IPS-15b (cell line): ENCODE results near the gene SLC15A3.
"Not testable (repeated sequence)": the region's sequence is repeated elsewhere in the genome, so short reads cannot be mapped to it uniquely, and the experiment has no call there.

Experiments used
- H3K27me3 ChIP-seq: one replicate; pipeline ENCODE4 v1.6.1; 2013; ENCODE audit warnings: low read length; ENCODE audit not compliant: control insufficient read depth, insufficient read depth
- H3K36me3 ChIP-seq: one replicate; pipeline ENCODE4 v1.6.1; 2013; ENCODE audit warnings: low read length; ENCODE audit not compliant: control insufficient read depth, insufficient read depth
- H3K4me1 ChIP-seq: one replicate; pipeline ENCODE4 v1.6.1; 2013; ENCODE audit warnings: mild to moderate bottlenecking, low read length; ENCODE audit not compliant: control insufficient read depth, insufficient read depth
- H3K4me3 ChIP-seq: one replicate; pipeline ENCODE4 v1.5.1; 2013; ENCODE audit warnings: low read depth, low read length
- H3K9ac ChIP-seq: one replicate; pipeline ENCODE4 v1.6.1; 2013; ENCODE audit warnings: low read depth, mild to moderate bottlenecking, low read length
- H3K9me3 ChIP-seq: one replicate; pipeline ENCODE4 v1.6.1; 2013; ENCODE audit warnings: mild to moderate bottlenecking, low read length; ENCODE audit not compliant: control insufficient read depth, insufficient read depth

SLC15A3 gene

GRCh38 chr11:60985991-60986915 is 34.3 kb upstream of the SLC15A3 start:
- H3K4me1 ChIP-seq, result no peaks in the 10 kb centered on the region
- H3K9me3 ChIP-seq, result no peaks in the 10 kb centered on the region
- H3K4me3 ChIP-seq, result no peak overlapping the region
- H3K9ac ChIP-seq, result no peak overlapping the region
- H3K27me3 ChIP-seq, result no peaks in the 10 kb centered on the region
- H3K36me3 ChIP-seq, result no peaks in the 10 kb centered on the region

DNA sequence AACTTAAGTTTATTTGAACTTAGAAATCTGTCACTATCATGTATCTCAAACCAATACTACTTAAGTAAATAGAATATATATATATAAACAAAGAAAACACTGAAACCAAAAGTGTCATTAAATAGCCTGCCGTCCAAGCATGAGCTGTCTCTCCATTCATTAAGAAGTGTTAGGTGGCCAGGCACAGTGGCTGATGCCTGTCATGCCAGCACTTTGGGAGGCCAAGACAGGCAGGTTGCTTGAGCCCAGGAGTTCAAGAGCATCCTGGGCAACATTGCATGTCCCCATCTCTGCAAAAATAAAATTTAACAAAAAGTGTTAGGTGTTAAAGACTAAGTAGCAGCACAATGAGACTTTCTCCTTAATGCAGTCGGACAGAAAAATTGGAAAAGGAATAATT is 33.5 kb upstream of the SLC15A3 start:
- H3K27me3 ChIP-seq, result no peaks in the 10 kb centered on the region
- no peak overlapping the region for H3K9ac ChIP-seq
- H3K4me3 ChIP-seq, result no peak overlapping the region
- H3K9me3 ChIP-seq, result no peaks in the 10 kb centered on the region
- no peaks in the 10 kb centered on the region for H3K4me1 ChIP-seq
- H3K36me3 ChIP-seq, result no peaks in the 10 kb centered on the region

DNA sequence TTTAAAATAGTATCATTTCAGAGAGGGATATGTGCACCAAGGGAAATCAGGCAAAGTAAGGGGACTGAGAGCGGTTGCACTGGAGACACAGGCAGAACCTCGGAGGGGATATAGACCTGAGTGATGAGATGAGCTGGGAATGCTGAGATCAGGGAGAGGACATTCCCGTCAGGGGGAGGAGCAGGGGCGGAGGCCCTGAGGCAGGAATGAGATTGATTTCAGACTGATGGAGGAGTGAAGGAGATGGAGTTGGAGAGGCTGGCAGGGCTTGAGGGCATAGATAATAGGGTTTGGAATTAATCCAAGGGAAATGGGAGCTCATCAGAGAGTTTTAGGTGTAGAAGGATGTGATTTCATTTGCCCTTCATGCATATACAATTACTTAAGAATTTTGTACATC is 32.7 kb upstream of the SLC15A3 start:
- H3K36me3 ChIP-seq, result no peaks in the 10 kb centered on the region
- H3K9me3 ChIP-seq, result no peaks in the 10 kb centered on the region
- H3K4me3 ChIP-seq, result no peak overlapping the region
- no peak overlapping the region for H3K9ac ChIP-seq
- no peaks in the 10 kb centered on the region for H3K4me1 ChIP-seq
- H3K27me3 ChIP-seq, result no peaks in the 10 kb centered on the region

DNA sequence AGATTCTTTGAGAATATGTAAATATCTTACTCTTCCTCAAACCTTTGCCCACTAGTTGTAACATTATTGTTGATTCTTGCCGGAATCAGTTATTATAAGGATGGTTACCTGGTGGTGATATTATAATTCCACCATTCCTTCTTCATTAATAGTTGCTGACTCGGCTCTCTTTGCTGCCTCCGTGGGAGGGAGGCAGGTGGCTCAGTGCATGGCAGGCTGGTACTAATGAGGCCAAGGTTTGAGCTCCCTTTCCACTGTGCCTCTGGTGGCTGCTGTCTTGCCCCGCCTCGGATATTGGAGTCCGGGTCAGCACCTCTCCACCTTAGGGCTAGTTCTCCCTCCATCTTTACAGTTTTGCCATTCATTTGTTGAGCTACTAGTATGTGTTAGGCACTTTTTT is 32.2 kb upstream of the SLC15A3 start:
- H3K27me3 ChIP-seq, result no peaks in the 10 kb centered on the region
- H3K4me3 ChIP-seq, result no peak overlapping the region
- no peaks in the 10 kb centered on the region for H3K36me3 ChIP-seq
- no peak overlapping the region for H3K9ac ChIP-seq
- no peaks in the 10 kb centered on the region for H3K4me1 ChIP-seq
- no peaks in the 10 kb centered on the region for H3K9me3 ChIP-seq

DNA sequence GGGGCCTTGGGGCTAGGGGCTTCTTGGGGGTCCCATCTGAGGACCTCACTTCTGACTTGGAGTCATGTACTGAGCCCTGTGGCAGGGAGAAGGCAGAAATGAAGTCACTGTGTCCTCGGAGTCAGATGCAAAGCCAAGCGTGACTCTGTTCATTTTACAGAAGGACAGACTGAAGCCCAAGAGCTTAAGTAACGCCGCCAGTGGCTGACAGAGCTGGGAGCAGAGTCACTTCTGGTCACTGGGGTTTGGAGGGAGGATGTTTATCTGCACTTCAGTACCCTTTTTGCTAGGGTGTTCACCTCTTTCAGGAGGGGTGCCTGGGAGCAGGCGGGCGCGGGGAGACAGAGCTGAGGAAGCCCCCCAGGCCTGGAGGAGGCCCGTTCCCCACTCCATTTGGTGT is 30.2 kb upstream of the SLC15A3 start:
- Histone ChIP-seq H3K9ac (no peak overlapping the region), H3K27me3 (no peaks in the 10 kb centered on the region), H3K9me3 (no peaks in the 10 kb centered on the region), H3K4me3 (no peak overlapping the region), H3K4me1 (no peaks in the 10 kb centered on the region), H3K36me3 (no peaks in the 10 kb centered on the region)

DNA sequence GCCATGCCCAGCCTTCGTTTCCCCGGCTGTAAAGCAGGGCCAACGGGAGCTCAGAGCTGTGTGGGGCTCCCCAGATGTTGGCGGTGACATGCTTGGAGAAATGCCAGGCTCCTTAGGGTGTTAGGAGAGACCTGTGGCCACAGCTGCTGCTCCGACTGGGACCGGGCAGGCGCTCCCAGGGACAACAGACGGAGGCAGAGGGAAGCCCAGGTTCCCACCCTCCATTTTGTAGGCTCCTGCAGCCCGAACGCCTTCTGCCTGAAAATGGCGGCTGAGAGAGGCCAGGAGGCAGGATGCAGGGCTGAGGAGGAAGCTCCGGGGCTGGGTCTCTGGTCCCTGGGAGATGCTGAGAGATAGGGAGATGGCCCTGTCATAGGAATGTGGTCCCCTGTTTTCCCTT is 29.5 kb upstream of the SLC15A3 start:
- no peak overlapping the region for H3K9ac ChIP-seq
- no peaks in the 10 kb centered on the region for H3K36me3 ChIP-seq
- H3K4me3 ChIP-seq, result no peak overlapping the region
- no peaks in the 10 kb centered on the region for H3K27me3 ChIP-seq
- H3K9me3 ChIP-seq, result no peaks in the 10 kb centered on the region
- no peaks in the 10 kb centered on the region for H3K4me1 ChIP-seq

GRCh38 chr11:60978546-60979380 is 26.8 kb upstream of the SLC15A3 start:
- H3K4me1 ChIP-seq, result no peaks in the 10 kb centered on the region
- no peaks in the 10 kb centered on the region for H3K9me3 ChIP-seq
- no peak overlapping the region for H3K9ac ChIP-seq
- H3K4me3 ChIP-seq, result no peak overlapping the region
- no peaks in the 10 kb centered on the region for H3K27me3 ChIP-seq
- no peaks in the 10 kb centered on the region for H3K36me3 ChIP-seq

DNA sequence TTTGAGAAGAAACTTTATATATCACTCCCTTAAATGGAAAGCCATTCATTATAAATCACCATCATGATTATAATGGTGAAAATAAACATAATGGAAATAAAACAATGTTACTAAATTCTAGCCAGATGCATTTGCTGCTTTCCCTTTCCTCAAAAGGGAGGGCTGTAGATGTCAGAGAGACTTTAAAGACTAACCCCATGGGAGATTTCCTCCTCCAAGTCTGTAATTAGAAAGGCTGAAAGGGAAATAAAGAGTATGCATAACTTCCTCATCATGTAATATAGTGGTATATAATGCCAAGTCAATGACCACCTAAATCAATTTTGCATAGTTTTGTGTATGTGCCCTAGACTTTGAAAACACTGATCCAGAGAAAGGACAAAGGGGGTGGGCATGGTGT is 25.9 kb upstream of the SLC15A3 start:
- no peaks in the 10 kb centered on the region for H3K9me3 ChIP-seq
- no peaks in the 10 kb centered on the region for H3K4me1 ChIP-seq
- no peak overlapping the region for H3K4me3 ChIP-seq
- no peaks in the 10 kb centered on the region for H3K36me3 ChIP-seq
- H3K27me3 ChIP-seq, result no peaks in the 10 kb centered on the region
- no peak overlapping the region for H3K9ac ChIP-seq

- H3K9ac ChIP-seq, result no peak overlapping the region
- H3K27me3 ChIP-seq, result no peaks in the 10 kb centered on the region
- H3K9me3 ChIP-seq, result no peaks in the 10 kb centered on the region
- H3K4me3 ChIP-seq, result no peak overlapping the region
- no peaks in the 10 kb centered on the region for H3K36me3 ChIP-seq
- no peaks in the 10 kb centered on the region for H3K4me1 ChIP-seq
Observed at GRCh38 chr11:60977224-60977623, 25.2 kb upstream of the SLC15A3 start.

GRCh38 chr11:60974726-60975125 is 22.8 kb upstream of the SLC15A3 start:
- Histone ChIP-seq H3K27me3 (no peaks in the 10 kb centered on the region), H3K9me3 (no peaks in the 10 kb centered on the region), H3K4me1 (no peaks in the 10 kb centered on the region), H3K4me3 (no peak overlapping the region), H3K9ac (no peak overlapping the region), H3K36me3 (no peaks in the 10 kb centered on the region)

DNA sequence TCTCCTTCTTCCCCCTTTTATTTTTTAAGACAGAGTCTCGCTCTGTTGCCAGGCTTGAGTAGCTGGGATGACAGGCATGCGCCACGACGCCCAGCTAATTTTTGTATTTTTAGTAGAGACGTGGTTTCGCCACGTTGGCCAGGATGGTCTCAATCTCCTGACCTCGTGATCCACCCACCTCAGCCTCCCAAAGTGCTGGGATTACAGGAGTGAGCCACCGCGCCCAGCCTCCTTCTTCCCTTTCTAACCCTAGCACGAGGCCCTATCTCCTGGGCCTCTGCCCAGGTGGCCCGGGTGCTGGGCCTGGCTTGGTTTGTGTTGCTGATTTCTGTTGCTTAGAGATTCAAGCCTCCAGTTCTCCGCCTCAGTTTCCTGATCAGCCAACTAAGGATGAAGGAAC is 22.3 kb upstream of the SLC15A3 start:
- H3K4me1 ChIP-seq, H3K4me3 ChIP-seq, H3K9me3 ChIP-seq, H3K27me3 ChIP-seq, H3K9ac ChIP-seq, H3K36me3 ChIP-seq: not testable (repeated sequence)

GRCh38 chr11:60973699-60974098 is 21.7 kb upstream of the SLC15A3 start:
- Histone ChIP-seq H3K4me3 (no peak overlapping the region), H3K9ac (no peak overlapping the region), H3K9me3 (no peaks in the 10 kb centered on the region), H3K36me3 (no peaks in the 10 kb centered on the region), H3K4me1 (no peaks in the 10 kb centered on the region), H3K27me3 (no peaks in the 10 kb centered on the region)
